Central memory CD8-positive, alpha-beta T cell (primary cell): ENCODE measurements around the gene STAT6.
A peak's percentile ranks its signal among the peaks of the same experiment; 100 is the strongest.

ENCODE experiments used
- ATAC-seq: fragments of 150-1000 bp; cut with Tn5 transposase; replicated peaks from 2 replicates; pipeline ENCODE4 v1.10.0; 2022; ENCODE audit warnings: mild to moderate bottlenecking, moderate FRiP score, moderate number of reproducible peaks; ENCODE audit not compliant: poor library complexity, severe bottlenecking; ENCODE audit errors: extremely low read depth
- DNase-seq, 2 donors: peaks; one replicate each; pipeline ENCODE4 v3.0.0; 2021; ENCODE audit warnings: low spot score in 2 of 2
- H3K27ac Mint-ChIP-seq: one replicate; pipeline ENCODE4 v1.8.0; 2022; ENCODE audit warnings: low read depth, mild to moderate bottlenecking, moderate library complexity, mixed read lengths
- H3K27me3 Mint-ChIP-seq: one replicate; pipeline ENCODE4 v1.8.0; 2022; ENCODE audit warnings: mixed read lengths
- H3K36me3 Mint-ChIP-seq: one replicate; pipeline ENCODE4 v1.8.0; 2022; ENCODE audit warnings: mild to moderate bottlenecking, moderate library complexity, mixed read lengths; ENCODE audit not compliant: insufficient read depth
- H3K4me1 Mint-ChIP-seq: one replicate; pipeline ENCODE4 v1.8.0; 2022; ENCODE audit warnings: mixed read lengths
- H3K4me3 Mint-ChIP-seq: one replicate; pipeline ENCODE4 v1.8.0; 2022; ENCODE audit warnings: mild to moderate bottlenecking, moderate library complexity, mixed read lengths
- H3K9me3 Mint-ChIP-seq: one replicate; pipeline ENCODE4 v1.8.0; 2022; ENCODE audit warnings: mixed read lengths

The STAT6 gene

DNA sequence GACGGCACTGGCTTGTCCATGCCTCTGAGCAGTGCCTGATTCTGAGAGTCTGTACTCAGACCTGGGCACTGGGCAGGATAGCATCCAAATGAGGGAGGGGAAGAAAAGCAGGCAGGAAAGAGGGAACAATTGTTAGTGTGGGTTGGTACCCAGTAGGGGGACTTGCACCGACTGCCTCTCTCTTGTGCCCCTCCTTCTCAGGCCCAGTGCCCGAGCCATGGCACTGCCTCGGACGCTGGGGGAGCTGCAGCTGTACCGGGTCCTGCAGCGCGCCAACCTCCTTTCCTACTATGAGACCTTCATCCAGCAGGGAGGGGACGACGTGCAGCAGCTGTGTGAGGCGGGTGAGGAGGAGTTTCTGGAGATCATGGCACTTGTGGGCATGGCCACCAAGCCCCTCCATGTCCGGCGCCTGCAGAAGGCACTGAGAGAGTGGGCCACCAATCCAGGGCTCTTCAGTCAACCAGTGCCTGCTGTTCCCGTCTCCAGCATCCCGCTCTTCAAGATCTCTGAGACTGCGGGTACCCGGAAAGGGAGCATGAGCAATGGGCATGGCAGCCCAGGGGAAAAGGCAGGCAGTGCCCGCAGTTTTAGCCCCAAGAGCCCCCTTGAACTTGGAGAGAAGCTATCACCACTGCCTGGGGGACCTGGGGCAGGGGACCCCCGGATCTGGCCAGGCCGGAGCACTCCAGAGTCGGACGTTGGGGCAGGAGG, 20.1 kb downstream of the STAT6 start:
- Mint-ChIP-seq H3K4me3 (peak overlapping the region; percentile 91), H3K4me1 (peaks cover 68% of the 10 kb centered on the region), H3K27ac (peak overlapping the region; percentile 84), H3K27me3 (no peaks in the 10 kb centered on the region), H3K36me3 (peaks cover 14% of the 10 kb centered on the region), H3K9me3 (no peaks in the 10 kb centered on the region)
- DNase-seq: no peak
- no peak for ATAC-seq

GRCh38 chr12:57090490-57090889, 20.7 kb downstream of the STAT6 start:
- Mint-ChIP-seq H3K27me3 (no peaks in the 10 kb centered on the region), H3K4me1 (peaks cover 74% of the 10 kb centered on the region), H3K27ac (peak overlapping the region; percentile 84), H3K4me3 (peak overlapping the region; percentile 91), H3K9me3 (no peaks in the 10 kb centered on the region), H3K36me3 (peaks cover 16% of the 10 kb centered on the region)
- DNase-seq (no peak), ATAC-seq (no peak)

- Mint-ChIP-seq H3K4me3 (peak overlapping the region; percentile 91), H3K27me3 (no peaks in the 10 kb centered on the region), H3K27ac (peak overlapping the region; percentile 84), H3K36me3 (peaks cover 16% of the 10 kb centered on the region), H3K4me1 (peaks cover 73% of the 10 kb centered on the region), H3K9me3 (no peaks in the 10 kb centered on the region)
- no peak for DNase-seq
- no peak for ATAC-seq
These were observed 21.6 kb downstream of the STAT6 start for GRCh38 chr12:57089271-57090245.

- peaks cover 67% of the 10 kb centered on the region for H3K4me1 Mint-ChIP-seq
- no peaks in the 10 kb centered on the region for H3K9me3 Mint-ChIP-seq
- peak within 1 kb of the TSS; percentile 84 for H3K27ac Mint-ChIP-seq
- no peaks in the 10 kb centered on the region for H3K27me3 Mint-ChIP-seq
- peak; percentile 75 to 84 for DNase-seq
- peak; percentile 69 for ATAC-seq
- peaks cover 16% of the 10 kb centered on the region for H3K36me3 Mint-ChIP-seq
- H3K4me3 Mint-ChIP-seq: peak within 1 kb of the TSS; percentile 91
These were observed 22.6 kb downstream of the STAT6 start, which contains the start of gene NAB2 for GRCh38 chr12:57088354-57089270. NAB2 (plus strand) TSS chr12:57089114; CDS start chr12:57089272, 158 bp downstream.

DNA sequence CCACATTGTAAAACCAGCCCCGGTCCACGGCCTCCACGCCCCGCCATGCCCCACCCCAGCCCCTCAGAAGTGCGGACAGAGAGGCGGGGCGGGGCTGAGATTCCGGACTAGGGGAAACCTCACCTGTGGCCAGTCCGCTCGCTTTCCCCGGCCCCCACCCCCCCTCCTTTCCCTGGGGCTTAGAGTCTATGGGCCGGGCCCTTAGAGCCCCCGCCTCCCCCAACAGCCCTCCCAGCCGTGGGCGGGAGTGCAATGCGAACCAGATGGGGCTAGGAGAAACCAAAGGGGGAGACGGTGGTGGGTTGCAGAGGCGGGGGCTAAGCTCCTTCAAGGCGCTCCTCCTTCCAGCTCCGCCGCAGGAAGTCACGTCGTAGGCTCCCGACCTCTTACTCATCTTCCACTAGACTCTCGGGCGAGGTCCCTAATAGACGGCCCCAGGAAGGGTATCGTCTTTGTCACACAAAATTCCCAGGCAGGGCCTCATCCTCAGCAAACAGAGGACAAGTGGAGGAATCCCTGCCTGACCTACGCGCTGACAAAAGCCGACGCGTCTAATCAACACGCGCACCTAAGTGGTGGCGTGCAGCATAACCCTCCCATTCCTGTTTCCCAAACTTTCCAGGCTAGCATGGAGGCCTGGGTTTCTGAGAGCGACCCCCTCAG, 23.3 kb downstream of the STAT6 start:
- H3K9me3 Mint-ChIP-seq: no peaks in the 10 kb centered on the region
- DNase-seq (peak; percentile 40 to 47), ATAC-seq (peak; percentile 30)
- peak overlapping the region; percentile 91 for H3K4me3 Mint-ChIP-seq
- H3K4me1 Mint-ChIP-seq: peaks cover 60% of the 10 kb centered on the region
- H3K36me3 Mint-ChIP-seq: peaks cover 16% of the 10 kb centered on the region
- H3K27me3 Mint-ChIP-seq: no peaks in the 10 kb centered on the region
- peak overlapping the region; percentile 83 for H3K27ac Mint-ChIP-seq

DNA sequence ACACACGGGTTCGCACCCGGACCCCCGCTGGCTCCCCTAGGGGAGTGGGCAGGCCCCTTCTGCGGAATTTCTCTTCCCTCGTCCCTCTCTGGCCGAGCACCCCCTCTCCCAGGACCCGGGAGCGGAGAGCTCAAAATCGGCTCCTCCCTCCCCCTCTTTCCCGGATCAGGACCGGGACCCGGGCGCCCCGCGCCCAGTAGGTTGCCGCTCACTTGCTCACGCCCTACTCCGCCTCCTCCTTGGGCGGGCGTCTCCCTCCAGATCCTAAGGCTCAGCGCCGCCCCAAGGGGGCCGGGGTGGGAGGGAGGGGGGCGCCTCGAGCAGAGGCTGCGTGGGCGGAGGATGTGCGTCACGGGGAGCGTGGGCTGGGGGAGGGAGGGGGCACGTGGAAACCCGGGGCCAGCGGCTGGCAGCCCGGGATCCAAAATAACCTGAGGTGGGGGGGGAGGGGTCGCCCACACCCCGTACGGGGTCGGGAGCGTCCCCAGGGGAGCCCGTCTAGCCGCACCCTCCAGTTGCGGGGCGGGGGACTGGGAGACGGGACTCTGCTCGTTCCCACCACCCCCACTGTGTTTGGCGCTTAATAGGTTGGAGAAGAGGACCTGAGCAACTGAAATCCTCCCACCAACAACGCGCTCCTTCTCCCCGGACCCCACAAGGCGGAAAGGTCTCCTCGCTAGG, 24.0 kb downstream of the STAT6 start:
- peaks cover 13% of the 10 kb centered on the region for H3K36me3 Mint-ChIP-seq
- ATAC-seq (peak; percentile 57), DNase-seq (peak; percentile 64 to 68)
- peak overlapping the region; percentile 91 for H3K4me3 Mint-ChIP-seq
- no peaks in the 10 kb centered on the region for H3K27me3 Mint-ChIP-seq
- no peaks in the 10 kb centered on the region for H3K9me3 Mint-ChIP-seq
- H3K4me1 Mint-ChIP-seq: peaks cover 53% of the 10 kb centered on the region
- H3K27ac Mint-ChIP-seq: peak overlapping the region; percentile 90

GRCh38 chr12:57086493-57087009, 24.6 kb downstream of the STAT6 start:
- H3K4me3 Mint-ChIP-seq: peak overlapping the region; percentile 91
- H3K9me3 Mint-ChIP-seq: no peaks in the 10 kb centered on the region
- H3K4me1 Mint-ChIP-seq: peaks cover 51% of the 10 kb centered on the region
- ATAC-seq (no peak), DNase-seq (no peak)
- peaks cover 13% of the 10 kb centered on the region for H3K36me3 Mint-ChIP-seq
- no peaks in the 10 kb centered on the region for H3K27me3 Mint-ChIP-seq
- H3K27ac Mint-ChIP-seq: peak overlapping the region; percentile 90

DNA sequence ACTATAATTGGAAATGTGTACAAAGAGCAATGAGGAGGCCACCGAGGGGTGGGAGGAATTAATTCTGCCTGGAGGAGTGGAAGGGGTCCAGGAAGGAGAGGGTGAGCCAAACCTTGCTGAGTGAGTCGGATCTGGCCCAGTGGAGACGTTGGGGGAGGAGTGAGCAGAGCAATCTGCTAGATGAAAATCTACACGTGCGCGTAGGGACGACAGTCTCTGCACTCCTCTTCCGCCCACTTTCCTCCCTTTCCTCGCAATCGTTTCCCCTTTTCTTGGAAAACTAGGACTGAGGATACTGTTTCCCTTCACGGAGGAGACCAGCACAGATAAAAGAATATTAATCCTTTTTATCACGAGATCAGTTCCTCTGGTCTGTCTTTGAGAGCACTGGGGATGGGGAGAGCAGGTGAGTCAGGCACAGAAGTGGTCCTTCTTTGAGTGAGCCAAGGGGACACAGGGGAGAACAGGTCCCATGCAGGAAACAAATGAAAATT, 25.1 kb downstream of the STAT6 start:
- H3K9me3 Mint-ChIP-seq: no peaks in the 10 kb centered on the region
- peaks cover 48% of the 10 kb centered on the region for H3K4me1 Mint-ChIP-seq
- ATAC-seq (no peak), DNase-seq (no peak)
- peaks cover 15% of the 10 kb centered on the region for H3K36me3 Mint-ChIP-seq
- H3K4me3 Mint-ChIP-seq: peak overlapping the region; percentile 91
- H3K27ac Mint-ChIP-seq: peak overlapping the region; percentile 90
- H3K27me3 Mint-ChIP-seq: no peaks in the 10 kb centered on the region

- DNase-seq: no peak
- Mint-ChIP-seq H3K27ac (no peak overlapping the region), H3K4me1 (peaks cover 21% of the 10 kb centered on the region), H3K9me3 (no peaks in the 10 kb centered on the region), H3K27me3 (no peaks in the 10 kb centered on the region), H3K36me3 (peaks cover 13% of the 10 kb centered on the region), H3K4me3 (no peak overlapping the region)
- ATAC-seq: no peak
These were observed 30.3 kb downstream of the STAT6 start for GRCh38 chr12:57080855-57081254.

GRCh38 chr12:57079821-57080220, 31.3 kb downstream of the STAT6 start:
- no peak for ATAC-seq
- no peak for DNase-seq
- H3K27me3 Mint-ChIP-seq: no peaks in the 10 kb centered on the region
- H3K36me3 Mint-ChIP-seq: peaks cover 13% of the 10 kb centered on the region
- H3K4me3 Mint-ChIP-seq: no peak overlapping the region
- no peak overlapping the region for H3K27ac Mint-ChIP-seq
- H3K9me3 Mint-ChIP-seq: no peaks in the 10 kb centered on the region
- peaks cover 13% of the 10 kb centered on the region for H3K4me1 Mint-ChIP-seq
